Measurements from ENCODE around the gene KCTD15. TPM values are rescaled to one million over a fixed set of nuclear protein-coding genes. Genes with fewer than 3 reads are reported as not detected.

The KCTD15 gene
- total and polyA plus RNA-seq, 7 donors = 2.1 to 9.1 (median 5.7) TPM

- H3K36me3 ChIP-seq (ENCODE audit: insufficient read depth in 1 of 2, low read depth in 1 of 2) = no peaks in the 10 kb centered on the region
- no peak for ATAC-seq
- H3K4me3 ChIP-seq = no peak overlapping the region
- TF ChIP-seq CTCF (IDR thresholded peaks at IDR 0.05) = no peak
- 51 to 69% (median 60%) methylated on average over 6 of the region's 6 CpGs for WGBS, 3 donors
- no peak overlapping the region for H3K27ac ChIP-seq
- intact Hi-C loops (cut with DNase I) = no loop called here
- DNase-seq = no peak
- H3K4me1 ChIP-seq = no peaks in the 10 kb centered on the region
- peaks cover 0 to 35% (median 5%) of the 10 kb centered on the region in 3 donors for H3K27me3 ChIP-seq (ENCODE audit: insufficient read depth in 3 of 3, low read length in 2 of 3)
- H3K9me3 ChIP-seq = no peaks in the 10 kb centered on the region
These were observed 43.7 kb upstream of the KCTD15 start for GRCh38 chr19:33752945-33753344.

DNA sequence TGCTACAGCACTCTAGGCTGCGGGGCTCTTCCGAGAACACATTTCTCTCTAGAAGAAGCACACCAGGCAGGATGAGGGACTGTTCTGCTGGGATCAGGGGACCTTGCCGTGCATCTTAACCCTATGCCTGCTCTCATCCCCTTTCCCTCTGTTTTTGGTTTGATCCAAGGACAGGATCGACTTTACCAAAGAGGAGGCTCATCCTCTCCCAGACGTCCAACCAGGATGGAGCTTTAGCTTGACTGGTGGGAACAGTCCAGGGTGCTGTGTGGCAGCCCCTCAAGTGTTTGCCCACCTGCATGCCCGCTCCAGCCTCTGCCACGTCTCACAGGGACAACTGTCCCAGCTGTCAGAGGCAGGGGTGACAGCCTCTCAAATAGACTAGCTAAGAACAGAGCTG, 42.3 kb upstream of the KCTD15 start:
- no peaks in the 10 kb centered on the region for H3K4me1 ChIP-seq
- peaks cover 0 to 27% (median 5%) of the 10 kb centered on the region in 3 donors for H3K27me3 ChIP-seq (ENCODE audit: insufficient read depth in 3 of 3, low read length in 2 of 3)
- no peak for TF ChIP-seq CTCF (IDR thresholded peaks at IDR 0.05)
- no peak for ATAC-seq
- H3K9me3 ChIP-seq = no peaks in the 10 kb centered on the region
- intact Hi-C loops (cut with DNase I) = no loop called here
- H3K4me3 ChIP-seq = no peak overlapping the region
- H3K27ac ChIP-seq = no peak overlapping the region
- WGBS, 3 donors = 50 to 71% (median 58%) methylated on average over 7 of the region's 7 CpGs
- no peak for DNase-seq
- H3K36me3 ChIP-seq (ENCODE audit: insufficient read depth in 1 of 2, low read depth in 1 of 2) = no peaks in the 10 kb centered on the region

GRCh38 chr19:33755099-33756035, 41.3 kb upstream of the KCTD15 start:
- WGBS, 3 donors = 18 to 31% (median 22%) methylated on average over 26 of the region's 26 CpGs
- Histone ChIP-seq H3K27me3 (ENCODE audit: insufficient read depth in 3 of 3, low read length in 2 of 3) (peaks cover 0 to 27% (median 5%) of the 10 kb centered on the region in 3 donors), H3K4me1 (no peaks in the 10 kb centered on the region), H3K9me3 (no peaks in the 10 kb centered on the region), H3K4me3 (no peak overlapping the region), H3K36me3 (ENCODE audit: insufficient read depth in 1 of 2, low read depth in 1 of 2) (no peaks in the 10 kb centered on the region), H3K27ac (no peak overlapping the region)
- DNase-seq (no peak), ATAC-seq (peak in 3 of 4 donors; percentile 43 to 56 (median 50))
- intact Hi-C loops (cut with DNase I) = no loop called here
- TF ChIP-seq CTCF (IDR thresholded peaks at IDR 0.05) = no peak

GRCh38 chr19:33756177-33756576, 40.5 kb upstream of the KCTD15 start:
- H3K36me3 ChIP-seq (ENCODE audit: insufficient read depth in 1 of 2, low read depth in 1 of 2) = no peaks in the 10 kb centered on the region
- H3K4me1 ChIP-seq = no peaks in the 10 kb centered on the region
- H3K27ac ChIP-seq = no peak overlapping the region
- no peak for TF ChIP-seq CTCF (IDR thresholded peaks at IDR 0.05)
- no peak overlapping the region for H3K4me3 ChIP-seq
- ATAC-seq (no peak), DNase-seq (no peak)
- intact Hi-C loops (cut with DNase I) = no loop called here
- H3K27me3 ChIP-seq (ENCODE audit: insufficient read depth in 3 of 3, low read length in 2 of 3) = peaks cover 0 to 24% (median 5%) of the 10 kb centered on the region in 3 donors
- H3K9me3 ChIP-seq = no peaks in the 10 kb centered on the region
- WGBS, 3 donors = 79 to 85% (median 81%) methylated on average over 11 of the region's 11 CpGs
